Measurements from ENCODE around the gene CACNA1B. TPM values are rescaled to one million over a fixed set of nuclear protein-coding genes. Genes with fewer than 3 reads are reported as not detected.

CACNA1B gene
- total and polyA plus RNA-seq, 2 donors (not counting 1 experiment from before 2014, with no cell fraction given), result 0.01 to 0.17 TPM

DNA sequence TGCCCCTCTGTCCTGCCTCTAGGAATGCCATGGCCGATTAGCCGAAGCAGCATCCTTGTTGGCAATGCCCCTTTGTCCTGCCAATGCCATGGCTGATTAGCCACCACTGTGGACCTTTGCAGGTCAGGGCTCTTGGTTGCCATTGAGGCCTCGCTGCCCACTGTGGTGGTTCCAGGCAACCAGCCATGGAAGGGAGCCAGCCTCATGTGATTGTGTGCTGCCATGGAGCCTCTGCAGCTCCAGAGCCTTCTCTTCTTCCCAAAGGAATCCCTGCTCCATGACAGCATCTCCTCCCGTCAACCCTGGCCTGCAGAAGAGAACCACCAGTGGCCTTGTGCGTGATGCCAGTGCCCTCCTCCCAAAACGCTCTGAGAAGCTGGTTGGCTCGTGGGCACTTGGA is 187.0 kb downstream of the CACNA1B start:
- Histone ChIP-seq H3K4me3 (replicated peaks in 1 of 4; ENCODE audit: control extremely low read depth in 1 of 4, insufficient read depth in 1 of 4, low read depth in 3 of 4, low read length in 4 of 4) (no peak overlapping the region), H3K4me2 (ENCODE audit: extremely low read depth, insufficient read depth, low read length) (no peak overlapping the region), H3K36me3 (ENCODE audit: control insufficient read depth, insufficient read depth, low read length) (no peaks in the 10 kb centered on the region), H2AFZ (ENCODE audit: low read length) (no peak overlapping the region), H3K4me1 (ENCODE audit: control insufficient read depth, extremely low read depth, insufficient read depth, low read length) (no peaks in the 10 kb centered on the region), H3K27me3 (ENCODE audit: control insufficient read depth, insufficient read depth, low read length) (no peaks in the 10 kb centered on the region), H3K79me2 (ENCODE audit: control insufficient read depth, insufficient read depth, low read length) (no peaks in the 10 kb centered on the region), H3K9me3 (ENCODE audit: control insufficient read depth, insufficient read depth, low read depth, low read length) (no peaks in the 10 kb centered on the region), H4K20me1 (ENCODE audit: control insufficient read depth, extremely low read depth, insufficient read depth, low read length) (no peaks in the 10 kb centered on the region), H3K27ac (ENCODE audit: insufficient read depth, low read length) (no peak overlapping the region), H3K9ac (ENCODE audit: insufficient read depth, low read length) (no peak overlapping the region)
- no peak for DNase-seq (ENCODE audit: low read depth in 2 of 2)
- no peak for TF ChIP-seq EZH2 (IDR thresholded peaks at IDR 0.05; ENCODE audit: low read length, missing control alignments)

DNA sequence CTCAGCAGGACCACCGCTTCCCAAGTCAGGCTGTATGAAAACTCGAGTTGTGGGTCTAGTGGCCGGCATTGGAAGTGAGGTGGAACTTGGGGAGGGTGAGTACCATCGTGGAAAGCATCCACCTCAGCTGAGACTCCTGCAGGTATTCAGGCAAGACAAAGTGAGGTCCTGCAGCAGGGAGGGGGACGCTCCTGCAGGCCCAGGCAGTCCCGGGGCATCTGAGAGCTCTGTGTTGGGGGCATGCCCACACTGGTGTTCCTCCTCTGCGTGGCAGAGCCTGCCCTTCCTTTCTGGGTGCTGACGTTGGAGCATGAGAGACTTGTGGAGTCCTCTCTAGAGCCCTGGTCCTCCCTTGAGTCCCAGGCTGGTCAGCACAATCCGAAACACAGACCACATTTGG is 187.7 kb downstream of the CACNA1B start:
- Histone ChIP-seq H3K4me2 (ENCODE audit: extremely low read depth, insufficient read depth, low read length) (no peak overlapping the region), H2AFZ (ENCODE audit: low read length) (no peak overlapping the region), H3K79me2 (ENCODE audit: control insufficient read depth, insufficient read depth, low read length) (no peaks in the 10 kb centered on the region), H3K27me3 (ENCODE audit: control insufficient read depth, insufficient read depth, low read length) (no peaks in the 10 kb centered on the region), H4K20me1 (ENCODE audit: control insufficient read depth, extremely low read depth, insufficient read depth, low read length) (no peaks in the 10 kb centered on the region), H3K4me1 (ENCODE audit: control insufficient read depth, extremely low read depth, insufficient read depth, low read length) (no peaks in the 10 kb centered on the region), H3K9me3 (ENCODE audit: control insufficient read depth, insufficient read depth, low read depth, low read length) (no peaks in the 10 kb centered on the region), H3K9ac (ENCODE audit: insufficient read depth, low read length) (no peak overlapping the region), H3K27ac (ENCODE audit: insufficient read depth, low read length) (no peak overlapping the region), H3K4me3 (replicated peaks in 1 of 4; ENCODE audit: control extremely low read depth in 1 of 4, insufficient read depth in 1 of 4, low read depth in 3 of 4, low read length in 4 of 4) (no peak overlapping the region), H3K36me3 (ENCODE audit: control insufficient read depth, insufficient read depth, low read length) (no peaks in the 10 kb centered on the region)
- TF ChIP-seq EZH2 (IDR thresholded peaks at IDR 0.05; ENCODE audit: low read length, missing control alignments), result no peak
- TF ChIP-seq, protein P1, sequence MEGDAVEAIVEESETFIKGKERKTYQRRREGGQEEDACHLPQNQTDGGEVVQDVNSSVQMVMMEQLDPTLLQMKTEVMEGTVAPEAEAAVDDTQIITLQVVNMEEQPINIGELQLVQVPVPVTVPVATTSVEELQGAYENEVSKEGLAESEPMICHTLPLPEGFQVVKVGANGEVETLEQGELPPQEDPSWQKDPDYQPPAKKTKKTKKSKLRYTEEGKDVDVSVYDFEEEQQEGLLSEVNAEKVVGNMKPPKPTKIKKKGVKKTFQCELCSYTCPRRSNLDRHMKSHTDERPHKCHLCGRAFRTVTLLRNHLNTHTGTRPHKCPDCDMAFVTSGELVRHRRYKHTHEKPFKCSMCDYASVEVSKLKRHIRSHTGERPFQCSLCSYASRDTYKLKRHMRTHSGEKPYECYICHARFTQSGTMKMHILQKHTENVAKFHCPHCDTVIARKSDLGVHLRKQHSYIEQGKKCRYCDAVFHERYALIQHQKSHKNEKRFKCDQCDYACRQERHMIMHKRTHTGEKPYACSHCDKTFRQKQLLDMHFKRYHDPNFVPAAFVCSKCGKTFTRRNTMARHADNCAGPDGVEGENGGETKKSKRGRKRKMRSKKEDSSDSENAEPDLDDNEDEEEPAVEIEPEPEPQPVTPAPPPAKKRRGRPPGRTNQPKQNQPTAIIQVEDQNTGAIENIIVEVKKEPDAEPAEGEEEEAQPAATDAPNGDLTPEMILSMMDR (conservative IDR thresholded peaks at IDR 0.05 in 1 of 2, IDR thresholded peaks at IDR 0.05 in 1 of 2; ENCODE audit: low read depth in 1 of 2, low read length in 2 of 2), result no peak
- DNase-seq (ENCODE audit: low read depth in 2 of 2), result no peak

DNA sequence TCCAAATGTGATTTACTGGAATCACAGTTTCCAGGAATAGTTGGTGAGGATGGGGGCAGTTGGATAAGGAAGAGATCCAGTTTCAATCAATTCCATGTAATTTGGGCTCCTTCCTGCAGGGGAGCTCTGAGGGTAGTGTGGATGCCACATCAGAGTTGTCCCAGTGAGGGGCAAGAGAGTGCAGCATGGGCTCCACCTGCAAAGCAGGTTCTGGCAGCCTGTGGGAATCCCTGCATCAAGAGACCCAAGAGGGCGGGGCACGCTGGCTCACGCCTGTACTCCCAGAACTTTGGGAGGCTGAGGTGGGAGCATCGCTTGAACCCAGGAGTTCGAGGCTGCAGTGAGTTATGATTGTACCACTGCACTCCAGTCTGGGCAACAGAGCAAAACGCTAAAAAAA is 188.5 kb downstream of the CACNA1B start:
- Histone ChIP-seq H3K4me3 (replicated peaks in 1 of 4; ENCODE audit: control extremely low read depth in 1 of 4, insufficient read depth in 1 of 4, low read depth in 3 of 4, low read length in 4 of 4) (no peak overlapping the region), H3K36me3 (ENCODE audit: control insufficient read depth, insufficient read depth, low read length) (no peaks in the 10 kb centered on the region), H3K4me2 (ENCODE audit: extremely low read depth, insufficient read depth, low read length) (no peak overlapping the region), H3K79me2 (ENCODE audit: control insufficient read depth, insufficient read depth, low read length) (no peaks in the 10 kb centered on the region), H3K9me3 (ENCODE audit: control insufficient read depth, insufficient read depth, low read depth, low read length) (no peaks in the 10 kb centered on the region), H3K27ac (ENCODE audit: insufficient read depth, low read length) (no peak overlapping the region), H3K4me1 (ENCODE audit: control insufficient read depth, extremely low read depth, insufficient read depth, low read length) (no peaks in the 10 kb centered on the region), H3K27me3 (ENCODE audit: control insufficient read depth, insufficient read depth, low read length) (no peaks in the 10 kb centered on the region), H3K9ac (ENCODE audit: insufficient read depth, low read length) (no peak overlapping the region), H4K20me1 (ENCODE audit: control insufficient read depth, extremely low read depth, insufficient read depth, low read length) (no peaks in the 10 kb centered on the region), H2AFZ (ENCODE audit: low read length) (no peak overlapping the region)
- TF ChIP-seq, protein P1 (conservative IDR thresholded peaks at IDR 0.05 in 1 of 2, IDR thresholded peaks at IDR 0.05 in 1 of 2; ENCODE audit: low read depth in 1 of 2, low read length in 2 of 2), result no peak
- TF ChIP-seq EZH2 (IDR thresholded peaks at IDR 0.05; ENCODE audit: low read length, missing control alignments), result no peak
- no peak for DNase-seq (ENCODE audit: low read depth in 2 of 2)

Measured in fibroblast of lung (primary cell).